ENCODE results near the gene GP5.

GRCh38 chr3:194447657-194448056 is 48.6 kb upstream of the GP5 start:
- TF ChIP-seq, protein P1, sequence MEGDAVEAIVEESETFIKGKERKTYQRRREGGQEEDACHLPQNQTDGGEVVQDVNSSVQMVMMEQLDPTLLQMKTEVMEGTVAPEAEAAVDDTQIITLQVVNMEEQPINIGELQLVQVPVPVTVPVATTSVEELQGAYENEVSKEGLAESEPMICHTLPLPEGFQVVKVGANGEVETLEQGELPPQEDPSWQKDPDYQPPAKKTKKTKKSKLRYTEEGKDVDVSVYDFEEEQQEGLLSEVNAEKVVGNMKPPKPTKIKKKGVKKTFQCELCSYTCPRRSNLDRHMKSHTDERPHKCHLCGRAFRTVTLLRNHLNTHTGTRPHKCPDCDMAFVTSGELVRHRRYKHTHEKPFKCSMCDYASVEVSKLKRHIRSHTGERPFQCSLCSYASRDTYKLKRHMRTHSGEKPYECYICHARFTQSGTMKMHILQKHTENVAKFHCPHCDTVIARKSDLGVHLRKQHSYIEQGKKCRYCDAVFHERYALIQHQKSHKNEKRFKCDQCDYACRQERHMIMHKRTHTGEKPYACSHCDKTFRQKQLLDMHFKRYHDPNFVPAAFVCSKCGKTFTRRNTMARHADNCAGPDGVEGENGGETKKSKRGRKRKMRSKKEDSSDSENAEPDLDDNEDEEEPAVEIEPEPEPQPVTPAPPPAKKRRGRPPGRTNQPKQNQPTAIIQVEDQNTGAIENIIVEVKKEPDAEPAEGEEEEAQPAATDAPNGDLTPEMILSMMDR (IDR thresholded peaks at IDR 0.05 in 2 of 3, conservative IDR thresholded peaks at IDR 0.05 in 1 of 3; ENCODE audit: borderline replicate concordance in 1 of 3, insufficient read depth in 1 of 3, low read depth in 2 of 3, low read length in 2 of 3), result no peak
- TF ChIP-seq POLR2A (IDR thresholded peaks at IDR 0.05; ENCODE audit: borderline replicate concordance, extremely low read depth, insufficient read depth, insufficient read length), result no peak
- TF ChIP-seq POLR2AphosphoS5 (IDR thresholded peaks at IDR 0.05; ENCODE audit: low read depth, low read length), result no peak
- no peak for TF ChIP-seq MAX (IDR thresholded peaks at IDR 0.05)
- TF ChIP-seq EZH2phosphoT487 (IDR thresholded peaks at IDR 0.05; ENCODE audit: borderline replicate concordance), result no peak
- TF ChIP-seq CEBPB (IDR thresholded peaks at IDR 0.05; ENCODE audit: low read depth), result no peak
- no peak for TF ChIP-seq REST (IDR thresholded peaks at IDR 0.05; ENCODE audit: low read depth)
- no peak for TF ChIP-seq EZH2 (IDR thresholded peaks at IDR 0.05)
- TF ChIP-seq ATF3 (IDR thresholded peaks at IDR 0.05), result no peak
